ENCODE measurements around the gene SLC2A9. TPM values are rescaled to one million over a fixed set of nuclear protein-coding genes. Genes with fewer than 3 reads are reported as not detected.

Gene SLC2A9
- total RNA-seq, 2 donors from 2014 or later: 10.3 to 12.4 TPM

GRCh38 chr4:9889306-9889705 lies 132.0 kb downstream of the SLC2A9 start:
- intact Hi-C loops (cut with DNase I): no loop called here
- ATAC-seq (peak in 1 of 2 donors; percentile 54), DNase-seq (no peak)

- intact Hi-C loops (cut with DNase I): no loop called here
- no peak for DNase-seq
- no peak for ATAC-seq
Observed at GRCh38 chr4:9885958-9886357, 135.3 kb downstream of the SLC2A9 start.

- intact Hi-C loops (cut with DNase I): no loop called here
- DNase-seq (no peak), ATAC-seq (peak; percentile 77 to 93)
Observed at GRCh38 chr4:9880406-9881197, 140.7 kb downstream of the SLC2A9 start.

- DNase-seq: no peak
- ATAC-seq: no peak
- intact Hi-C loops (cut with DNase I): no loop called here
Observed at GRCh38 chr4:9877123-9877522, 144.2 kb downstream of the SLC2A9 start.

- no peak for DNase-seq
- ATAC-seq: peak in 1 of 2 donors; percentile 15
- intact Hi-C loops (cut with DNase I): no loop called here
Observed at GRCh38 chr4:9875516-9875915, 145.8 kb downstream of the SLC2A9 start.

GRCh38 chr4:9874385-9874784 lies 146.9 kb downstream of the SLC2A9 start:
- ATAC-seq (no peak), DNase-seq (no peak)
- intact Hi-C loops (cut with DNase I): no loop called here

- ATAC-seq (peak; percentile 19 to 46), DNase-seq (no peak)
- intact Hi-C loops (cut with DNase I): no loop called here
Observed at GRCh38 chr4:9870165-9870790, 151.0 kb downstream of the SLC2A9 start.

- DNase-seq (no peak), ATAC-seq (no peak)
- intact Hi-C loops (cut with DNase I): no loop called here
Observed at GRCh38 chr4:9867751-9868425, 153.4 kb downstream of the SLC2A9 start.

- intact Hi-C loops (cut with DNase I): no loop called here
- ATAC-seq (no peak), DNase-seq (no peak)
Observed at GRCh38 chr4:9866931-9867330, 154.4 kb downstream of the SLC2A9 start.

- intact Hi-C loops (cut with DNase I): no loop called here
- no peak for ATAC-seq
Observed at GRCh38 chr4:9861561-9861960, 159.7 kb downstream of the SLC2A9 start.

GRCh38 chr4:9859810-9860209 lies 161.5 kb downstream of the SLC2A9 start:
- DNase-seq (no peak), ATAC-seq (no peak)
- intact Hi-C loops (cut with DNase I): no loop called here

More at GRCh38 chr4:9861561-9861960, 159.7 kb downstream of the SLC2A9 start:
- DNase-seq: no peak

GRCh38 chr4:9849538-9849920 lies 171.8 kb downstream of the SLC2A9 start:
- no peak for DNase-seq
- no peak for ATAC-seq
- intact Hi-C loops (cut with DNase I): no loop called here

- no peak for ATAC-seq
- no peak for DNase-seq
- intact Hi-C loops (cut with DNase I): no loop called here
Observed at GRCh38 chr4:9847968-9848748, 173.1 kb downstream of the SLC2A9 start.

- no peak for ATAC-seq
- no peak for DNase-seq
- intact Hi-C loops (cut with DNase I): no loop called here
Observed at GRCh38 chr4:9845791-9846493, 175.4 kb downstream of the SLC2A9 start.

- intact Hi-C loops (cut with DNase I): no loop called here
- ATAC-seq (no peak), DNase-seq (no peak)
Observed at GRCh38 chr4:9841072-9841471, 180.2 kb downstream of the SLC2A9 start.

- intact Hi-C loops (cut with DNase I): loop anchor here in 1 of 2 donors (10.0 kb wide), 1 partner anchor 59 kb away; no protein-coding TSS in a partner anchor
- DNase-seq (no peak), ATAC-seq (no peak)
Observed at GRCh38 chr4:9835430-9835829, 185.9 kb downstream of the SLC2A9 start.

- intact Hi-C loops (cut with DNase I): loop anchor here in 1 of 2 donors (10.0 kb wide), 1 partner anchor 61 kb away; no protein-coding TSS in a partner anchor
- peak; percentile 82 to 89 for ATAC-seq
- DNase-seq: peak; percentile 53
Observed at GRCh38 chr4:9833421-9833820, 187.9 kb downstream of the SLC2A9 start.

- intact Hi-C loops (cut with DNase I): loop anchor here in 1 of 2 donors (10.0 kb wide), 1 partner anchor 62 kb away; no protein-coding TSS in a partner anchor
- ATAC-seq: peak; percentile 75 to 84
- peak; percentile 33 for DNase-seq
Observed at GRCh38 chr4:9832640-9833039, 188.7 kb downstream of the SLC2A9 start.

- intact Hi-C loops (cut with DNase I): no loop called here
- no peak for ATAC-seq
- DNase-seq: no peak
Observed at GRCh38 chr4:9826551-9826950, 194.7 kb downstream of the SLC2A9 start.

All from left cardiac atrium (tissue), 4 donors.